GM19452 (cell line): ENCODE measurements around the gene UQCRHL.

Experiments used
- ATAC-seq: cut with Tn5 transposase; IDR thresholded peaks from one replicate; pipeline ENCODE4 v1.9.1; 2021; ENCODE audit not compliant: unreplicated experiment

The UQCRHL gene

DNA sequence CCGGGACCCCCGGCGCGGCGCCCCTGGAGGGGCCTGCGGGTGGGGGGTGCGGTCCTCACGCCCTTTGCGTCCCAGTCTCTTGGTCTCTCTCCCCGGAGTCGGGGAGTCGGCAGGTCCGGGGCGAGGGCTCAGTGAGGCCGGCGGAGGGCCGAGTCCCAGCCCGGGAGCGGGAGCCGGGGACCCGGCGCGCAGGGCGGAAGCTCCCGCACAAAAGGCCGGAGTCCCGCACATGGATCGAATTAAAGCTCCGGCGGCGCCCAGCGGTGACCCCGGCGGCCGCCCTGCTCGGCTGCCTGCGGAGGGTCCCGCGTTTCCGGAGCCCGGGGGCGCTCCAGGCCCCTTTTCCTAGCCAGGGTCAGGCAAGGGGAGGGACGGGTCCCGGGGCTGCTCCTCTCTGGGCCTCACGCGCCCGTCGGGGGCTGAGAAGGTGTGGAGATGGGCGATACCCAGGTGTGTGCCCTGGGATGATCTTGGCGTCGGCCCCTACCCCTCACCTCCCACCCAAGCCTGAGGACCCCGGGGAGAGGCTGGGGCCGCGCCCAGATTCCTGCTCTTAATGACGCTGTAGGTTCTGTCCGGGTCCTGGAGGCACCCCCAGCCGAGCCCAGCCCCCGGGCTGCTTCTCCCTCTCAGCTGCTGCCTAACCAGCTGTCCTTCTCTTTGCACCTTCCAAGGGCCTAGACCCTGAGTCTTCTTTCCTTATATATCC, 48.3 kb downstream of the UQCRHL start:
- no peak for ATAC-seq

DNA sequence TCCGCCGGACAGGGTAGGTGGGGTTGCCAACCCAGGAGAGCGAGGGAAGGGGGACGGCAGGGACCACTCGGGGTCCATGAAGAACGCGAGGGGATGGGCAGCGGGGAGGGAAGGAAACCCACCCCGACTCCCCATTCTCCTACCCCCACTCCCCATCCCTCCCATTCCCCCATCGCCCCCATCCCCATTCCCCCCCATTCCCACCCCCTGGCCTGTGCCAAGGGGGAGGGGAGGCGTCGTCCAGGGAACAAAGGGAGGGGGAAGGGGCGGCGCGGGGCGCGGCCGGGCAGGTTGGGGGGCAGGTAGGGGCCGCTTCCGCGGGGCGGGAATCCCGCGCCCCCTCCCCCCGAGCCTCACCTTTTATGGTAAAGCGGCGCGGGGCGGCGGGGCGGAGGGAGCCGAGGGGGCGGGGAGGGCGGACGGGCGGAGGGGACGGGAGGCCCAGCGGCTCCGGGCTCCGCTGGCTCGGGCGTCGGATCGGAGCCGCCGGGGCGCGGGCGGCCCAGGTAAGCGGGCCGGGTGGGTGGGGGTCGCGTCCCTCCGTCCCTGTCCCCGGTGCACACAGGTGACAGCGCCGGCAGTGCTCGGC, 49.0 kb downstream of the UQCRHL start, which contains the start of gene FBLIM1:
Gene FBLIM1 (plus strand): TSS at position 453 of the 589 bp plus-strand sequence. CDS start 6,189 bp downstream, outside the sequence.
- ATAC-seq: no peak

DNA sequence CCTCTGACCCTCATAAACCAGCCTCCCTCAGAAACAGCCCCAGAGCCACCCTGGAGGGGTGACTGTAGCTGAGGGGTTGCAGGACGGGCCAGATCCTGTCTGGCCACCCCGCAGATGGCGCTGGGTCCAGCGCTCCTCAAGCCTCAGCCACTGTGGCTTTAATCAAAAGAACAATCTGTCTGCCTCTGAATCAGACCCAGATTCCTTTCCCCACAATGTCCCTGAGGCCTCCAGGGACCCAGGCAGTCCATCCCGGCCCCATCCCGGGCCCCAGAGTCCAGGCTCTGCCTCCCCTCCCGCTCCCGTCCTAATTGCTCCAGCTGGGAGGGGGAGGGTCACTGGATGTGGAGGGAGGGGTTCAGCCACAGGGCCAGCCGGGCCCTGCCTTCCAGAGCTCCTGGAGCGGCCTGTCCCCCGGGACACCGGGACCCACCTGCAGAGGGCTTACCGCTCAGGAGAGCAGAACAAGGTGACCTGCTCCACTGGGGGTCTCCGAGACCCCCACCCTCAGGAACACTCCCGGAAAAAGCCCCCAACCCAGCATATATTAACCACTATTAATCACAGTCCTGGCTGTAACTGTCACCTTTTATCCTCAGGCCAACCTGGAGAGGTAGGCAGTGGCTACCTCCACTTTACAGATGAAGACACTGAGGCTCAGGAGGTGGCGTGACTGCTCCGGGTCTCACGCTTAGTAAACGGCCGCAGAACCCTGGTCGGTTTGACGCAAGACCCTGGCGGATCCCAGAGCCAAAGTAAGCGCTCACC, 49.7 kb downstream of the UQCRHL start:
- no peak for ATAC-seq
